Measurements from ENCODE around the gene CFAP77.

The CFAP77 gene

DNA sequence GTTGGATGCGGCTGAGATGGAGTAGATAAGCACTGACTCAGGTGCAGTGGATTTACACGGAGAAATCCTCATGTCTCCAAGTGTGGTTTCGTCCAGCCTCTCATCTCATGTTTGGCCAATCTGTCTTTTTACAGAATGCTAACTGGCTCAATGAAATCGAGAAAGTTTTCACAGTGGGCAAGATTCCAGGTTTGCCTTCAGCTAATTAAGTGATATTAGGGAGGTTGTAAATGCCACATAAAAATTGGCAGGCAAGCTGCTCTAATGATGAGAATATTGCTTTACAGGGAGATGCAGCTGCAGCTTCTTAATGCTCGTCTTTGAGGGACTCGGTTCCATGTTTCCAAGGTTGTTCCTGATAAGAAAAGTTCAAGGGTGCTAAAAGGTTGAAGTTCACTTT is 196.1 kb downstream of the CFAP77 start:
- no peak for DNase-seq

DNA sequence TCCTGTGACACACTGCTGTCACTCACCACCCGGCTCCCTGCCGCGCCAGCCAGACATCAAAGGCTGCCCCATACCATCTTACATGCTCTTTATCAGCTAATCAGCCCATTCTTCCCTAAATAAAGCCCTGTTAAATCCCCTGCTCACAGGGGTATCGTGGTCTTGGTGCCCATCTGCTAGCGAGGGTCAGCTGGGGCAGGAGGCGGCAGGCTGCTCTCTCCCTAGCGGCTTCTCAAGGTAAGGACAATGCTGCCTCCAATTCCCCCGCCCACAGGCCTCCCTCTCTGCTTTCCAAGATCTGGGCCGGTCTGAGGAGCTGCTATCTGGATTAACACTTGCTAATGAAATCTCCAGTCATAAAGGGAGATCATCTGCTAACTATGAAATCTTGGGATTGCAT is 199.2 kb downstream of the CFAP77 start:
- DNase-seq = no peak

DNA sequence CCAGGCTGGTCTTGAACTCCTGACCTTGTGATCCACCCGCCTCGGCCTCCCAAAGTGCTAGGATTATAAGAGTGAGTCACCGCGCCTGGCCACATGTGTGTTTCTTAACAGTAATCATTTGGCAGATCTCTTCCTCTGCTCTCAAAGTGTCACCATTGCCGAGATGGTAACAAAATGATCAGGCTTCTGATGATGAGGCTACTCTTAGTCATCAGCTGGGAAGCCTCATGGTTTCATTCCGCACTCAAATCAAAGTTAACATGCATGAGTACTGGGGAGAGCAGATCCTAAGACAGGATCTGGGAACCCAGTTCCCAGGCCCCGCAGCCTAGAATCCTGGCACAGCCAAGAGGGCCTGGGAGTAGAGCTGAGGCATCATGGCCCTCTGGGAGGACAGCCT is 199.8 kb downstream of the CFAP77 start:
- DNase-seq = no peak

DNA sequence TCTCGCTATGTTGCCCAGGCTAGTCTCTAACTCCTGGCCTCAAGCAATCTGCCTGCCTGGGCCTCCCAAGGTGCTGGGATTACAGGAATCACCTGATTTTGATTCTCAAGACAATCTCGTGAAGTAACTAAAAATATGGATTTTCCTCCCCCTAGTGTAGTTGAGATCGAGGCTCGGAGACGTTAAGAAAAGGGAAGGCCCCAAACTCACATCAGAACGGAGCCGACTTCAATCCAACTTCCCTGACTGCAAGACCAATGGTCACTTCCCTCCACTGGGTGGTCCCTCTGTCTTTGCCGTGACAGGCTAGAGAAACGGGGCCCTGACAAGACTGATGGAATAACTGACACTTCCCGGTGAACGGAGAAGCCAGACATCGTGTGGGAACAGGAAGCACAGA is 200.7 kb downstream of the CFAP77 start:
- no peak for DNase-seq

DNA sequence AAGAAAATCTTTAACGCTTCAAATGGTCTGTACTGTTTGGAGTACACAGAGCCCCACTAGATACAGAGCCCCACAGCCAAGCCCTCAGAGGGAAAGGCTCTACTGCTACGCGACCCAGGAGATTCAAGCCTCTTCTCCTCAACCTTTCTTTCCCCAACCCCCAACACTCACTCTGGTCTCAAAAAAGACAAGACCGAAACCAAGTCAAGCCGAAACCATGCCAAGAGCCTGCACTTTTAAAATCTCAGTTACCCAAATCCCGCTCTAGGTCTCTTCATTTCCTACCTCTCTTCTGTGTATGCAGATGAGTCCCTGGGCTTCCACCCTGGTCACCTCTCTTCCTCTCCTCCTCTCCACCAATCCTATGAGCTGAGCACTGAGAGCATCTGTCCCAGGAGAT is 204.3 kb downstream of the CFAP77 start:
- DNase-seq = no peak

DNA sequence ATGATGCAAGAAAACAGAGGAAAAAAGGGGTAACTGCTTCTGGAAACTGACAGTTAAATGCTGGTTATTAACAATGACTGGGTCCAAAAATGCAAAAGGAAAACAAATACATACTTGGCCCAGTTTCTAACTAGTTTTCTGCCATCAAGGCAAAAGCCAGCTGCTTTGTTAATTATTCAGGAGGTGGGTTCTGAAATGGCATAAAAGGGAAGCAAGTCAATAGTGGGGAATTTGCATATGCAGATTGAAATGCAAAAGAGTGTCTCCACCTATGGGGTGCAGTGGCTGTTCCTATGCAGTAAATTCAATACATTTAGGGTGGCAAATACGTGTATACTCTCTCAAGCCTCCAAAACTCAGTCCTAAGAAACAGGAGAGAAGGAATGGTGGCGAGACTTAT is 205.8 kb downstream of the CFAP77 start:
- DNase-seq = no peak

DNA sequence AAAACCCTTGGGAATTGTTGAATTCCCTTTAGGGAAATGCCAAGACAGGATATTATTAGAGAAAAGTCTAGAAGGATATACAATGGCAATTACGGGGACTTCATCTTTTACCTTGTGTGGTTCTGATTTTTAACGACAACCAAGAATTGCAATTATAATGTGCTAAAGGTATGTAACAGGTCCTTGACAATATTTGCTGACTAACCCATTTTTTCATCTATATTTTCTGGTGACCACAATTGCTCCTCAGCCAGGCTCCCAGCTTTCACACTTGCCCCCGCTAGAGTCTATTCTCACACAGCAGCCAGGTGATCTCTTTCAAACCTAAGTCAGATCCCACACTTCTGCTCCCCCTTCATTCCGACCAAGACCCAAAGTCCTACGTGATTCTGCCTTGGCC is 206.7 kb downstream of the CFAP77 start:
- DNase-seq = no peak

DNA sequence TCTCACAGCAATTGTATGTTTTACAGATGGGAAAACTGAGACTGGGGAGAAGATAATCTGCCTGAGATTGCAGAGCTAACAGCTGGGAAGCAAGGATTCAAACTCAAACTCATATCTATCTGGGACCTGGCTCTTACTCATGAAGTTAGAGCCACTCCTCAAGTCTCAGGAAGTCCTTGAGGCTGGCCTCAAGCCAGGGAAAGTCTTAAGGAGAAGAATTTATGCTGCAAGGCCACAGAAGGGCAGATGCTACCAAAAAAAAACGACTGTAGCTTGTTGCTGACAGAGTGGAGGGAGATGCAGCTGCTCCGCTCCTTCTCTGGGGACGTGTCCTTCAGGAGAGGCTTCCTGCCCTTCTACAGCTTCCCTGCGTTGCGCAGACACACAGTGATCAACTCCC is 212.1 kb downstream of the CFAP77 start:
- no peak for DNase-seq

All from activated CD4-positive, CD25-positive, alpha-beta regulatory T cell treated with anti-CD3 and anti-CD28 coated beads, Interleukin-2, amount 50 U/mL, for 72 hours (primary cell).